Neural cell (in vitro differentiated cells): ENCODE measurements around the gene TAL2. TPM values are rescaled to one million over a fixed set of nuclear protein-coding genes. Genes with fewer than 3 reads are reported as not detected.

ENCODE experiments used
- H2AFZ ChIP-seq: fragments of 200-600, 300-800 bp; sonication (generic), shearing (Covaris generic); 2 replicates; pipeline ENCODE4 v1.6.0; 2014; ENCODE audit warnings: low read depth, mild to moderate bottlenecking, antibody characterized with exemption, low read length, moderate library complexity
- H3F3A ChIP-seq: fragments of 200-600 bp; shearing (Covaris generic); 2 replicates; pipeline ENCODE4 v1.6.1; 2016; ENCODE audit warnings: mild to moderate bottlenecking, moderate library complexity, mixed read lengths, antibody characterized with exemption, low read length; ENCODE audit not compliant: insufficient read depth, poor library complexity, severe bottlenecking
- H3K27ac ChIP-seq: fragments of 200-600, 300-800 bp; sonication (generic), shearing (Covaris generic); 2 replicates; pipeline ENCODE4 v1.5.1; 2014; ENCODE audit warnings: mild to moderate bottlenecking, low read length, moderate library complexity
- H3K27me3 ChIP-seq: fragments of 300-800, 200-600 bp; sonication (generic), shearing (Covaris generic); 2 replicates; pipeline ENCODE4 v1.6.0; 2014; ENCODE audit warnings: mild to moderate bottlenecking, low read depth, low read length, moderate library complexity; ENCODE audit not compliant: insufficient read depth
- H3K36me3 ChIP-seq: fragments of 300-800, 200-600 bp; sonication (generic), shearing (Covaris generic); 2 replicates; pipeline ENCODE4 v1.5.1; 2014; ENCODE audit warnings: mild to moderate bottlenecking, antibody characterized with exemption, low read length, moderate library complexity; ENCODE audit not compliant: insufficient read depth
- H3K4me2 ChIP-seq: fragments of 300-800, 200-600 bp; sonication (generic), shearing (Covaris generic); 2 replicates; pipeline ENCODE4 v1.6.0; 2014; ENCODE audit warnings: mild to moderate bottlenecking, low read length
- H3K4me3 ChIP-seq: fragments of 300-800, 200-600 bp; sonication (generic), shearing (Covaris generic); 2 replicates; pipeline ENCODE4 v1.5.1; 2014; ENCODE audit warnings: mild to moderate bottlenecking, low read length, moderate library complexity
- H3K79me2 ChIP-seq: fragments of 200-600 bp; shearing (Covaris generic); replicated peaks from 2 replicates; pipeline ENCODE4 v1.6.0; 2014; ENCODE audit warnings: mild to moderate bottlenecking, low read length, moderate library complexity; ENCODE audit not compliant: insufficient read depth
- H3K9ac ChIP-seq: fragments of 300-800, 200-600 bp; sonication (generic), shearing (Covaris generic); 2 replicates; pipeline ENCODE4 v1.6.1; 2016; ENCODE audit warnings: mild to moderate bottlenecking, low read length, mixed read lengths
- H3K9me2 ChIP-seq: fragments of 200-600 bp; shearing (Covaris generic); 2 replicates; pipeline ENCODE4 v1.6.1; 2016; ENCODE audit warnings: mild to moderate bottlenecking, low read length, mixed read lengths; ENCODE audit not compliant: insufficient read depth
- H3K9me3 ChIP-seq: fragments of 200-600, 300-800 bp; sonication (generic), shearing (Covaris generic); 2 replicates; pipeline ENCODE4 v1.6.1; 2016; ENCODE audit warnings: mild to moderate bottlenecking, mixed run types, low read length, moderate library complexity, mixed read lengths
- H4K20me1 ChIP-seq: fragments of 200-600 bp; shearing (Covaris generic); 2 replicates; pipeline ENCODE4 v1.6.1; 2016; ENCODE audit warnings: mild to moderate bottlenecking, mixed run types; ENCODE audit not compliant: insufficient read depth
- CTCF ChIP-seq: fragments of 450-650 bp; IDR thresholded peaks from 2 replicates; pipeline ENCODE4 v1.5.1; 2014; ENCODE audit warnings: antibody characterized with exemption, mild to moderate bottlenecking, moderate library complexity; ENCODE audit not compliant: poor library complexity, severe bottlenecking
- EP300 ChIP-seq: fragments of 450-650 bp; conservative IDR thresholded peaks from 2 replicates; pipeline ENCODE4 v1.6.1; 2014; ENCODE audit warnings: antibody characterized with exemption, mild to moderate bottlenecking, moderate library complexity; ENCODE audit not compliant: poor library complexity, severe bottlenecking
- EZH2 ChIP-seq: fragments of 200-600, 300-800 bp; shearing (Covaris generic), sonication (generic); IDR thresholded peaks from 2 replicates; pipeline ENCODE4 v1.6.1; 2014; ENCODE audit warnings: antibody characterized with exemption, low read length, borderline replicate concordance, mild to moderate bottlenecking; ENCODE audit not compliant: insufficient read depth, poor library complexity, severe bottlenecking
- MXI1 ChIP-seq: fragments of 450-650 bp; conservative IDR thresholded peaks from 2 replicates; pipeline ENCODE4 v1.6.1; 2014; ENCODE audit warnings: antibody characterized with exemption, mild to moderate bottlenecking; ENCODE audit not compliant: poor library complexity, severe bottlenecking
- POLR2AphosphoS5 ChIP-seq: IDR thresholded peaks from 2 replicates; pipeline ENCODE4 v1.6.1; 2012
- RAD21 ChIP-seq: fragments of 450-650 bp; conservative IDR thresholded peaks from 2 replicates; pipeline ENCODE4 v1.6.1; 2014; ENCODE audit warnings: antibody characterized with exemption, mild to moderate bottlenecking, moderate library complexity
- REST ChIP-seq: IDR thresholded peaks from 2 replicates; pipeline ENCODE4 v1.6.1; 2012; ENCODE audit warnings: borderline replicate concordance
- SMC3 ChIP-seq: fragments of 450-650 bp; conservative IDR thresholded peaks from 2 replicates; pipeline ENCODE4 v1.6.1; 2014; ENCODE audit warnings: antibody characterized with exemption, mild to moderate bottlenecking, moderate library complexity; ENCODE audit not compliant: poor library complexity
- TAF1 ChIP-seq: IDR thresholded peaks from 2 replicates; pipeline ENCODE4 v1.6.1; 2012; ENCODE audit warnings: low read depth
- polyA plus RNA-seq: library from polyadenylated mRNA; depleted of rRNA; stranded (reverse); fragments of >200 nt; gene quantifications from 2 replicates; pipeline ENCODE4 v1.2.3, GENCODE V29; 2014

Gene TAL2
- polyA plus RNA-seq, 1 donor from 2014 or later, result 0.88 TPM

GRCh38 chr9:105663914-105664313, 1.7 kb downstream of the TAL2 start:
- no peak overlapping the region for H3K4me2 ChIP-seq
- no peaks in the 10 kb centered on the region for H3F3A ChIP-seq
- no peaks in the 10 kb centered on the region for H3K9me2 ChIP-seq
- no peaks in the 10 kb centered on the region for H3K79me2 ChIP-seq
- no peak overlapping the region for H3K9ac ChIP-seq
- no peak overlapping the region for H3K27ac ChIP-seq
- no peaks in the 10 kb centered on the region for H4K20me1 ChIP-seq
- no peak overlapping the region for H2AFZ ChIP-seq
- no peaks in the 10 kb centered on the region for H3K36me3 ChIP-seq
- H3K4me3 ChIP-seq, result no peak overlapping the region
- no peaks in the 10 kb centered on the region for H3K9me3 ChIP-seq
- no peak for TF ChIP-seq REST
- TF ChIP-seq EZH2, result no peak
- no peak for TF ChIP-seq RAD21
- no peak for TF ChIP-seq EP300
- TF ChIP-seq CTCF, result no peak
- TF ChIP-seq SMC3, result no peak
- TF ChIP-seq TAF1, result no peak
- no peak for TF ChIP-seq MXI1
- no peak for TF ChIP-seq POLR2AphosphoS5
- H3K27me3 ChIP-seq, result no peaks in the 10 kb centered on the region

- Histone ChIP-seq H3F3A (no peaks in the 10 kb centered on the region), H3K36me3 (no peaks in the 10 kb centered on the region), H3K79me2 (no peaks in the 10 kb centered on the region), H3K4me3 (no peak overlapping the region), H3K27me3 (peaks cover 19% of the 10 kb centered on the region), H3K4me2 (no peak overlapping the region), H3K9me3 (no peaks in the 10 kb centered on the region), H2AFZ (no peak overlapping the region), H4K20me1 (no peaks in the 10 kb centered on the region), H3K9ac (no peak overlapping the region), H3K27ac (no peak overlapping the region), H3K9me2 (no peaks in the 10 kb centered on the region)
- TF ChIP-seq MXI1, result no peak
- TF ChIP-seq POLR2AphosphoS5, result no peak
- no peak for TF ChIP-seq REST
- TF ChIP-seq EZH2, result no peak
- TF ChIP-seq EP300, result no peak
- no peak for TF ChIP-seq CTCF
- TF ChIP-seq SMC3, result no peak
- TF ChIP-seq TAF1, result no peak
- TF ChIP-seq RAD21, result no peak
Measured at GRCh38 chr9:105667867-105668266, 5.6 kb downstream of the TAL2 start.
